Subcutaneous abdominal adipose tissue (tissue), 5 donors: ENCODE measurements around the gene RNF2.

Experiments used
- H3K27ac ChIP-seq: one replicate; pipeline ENCODE4 v1.7.0; 2013; ENCODE audit warnings: low read depth, mild to moderate bottlenecking, inconsistent platforms, low read length, moderate library complexity
- H3K27me3 ChIP-seq, 5 donors: one replicate each; pipeline ENCODE4 v1.7.0; 2013; ENCODE audit warnings: low read length in 5 of 5, inconsistent platforms in 1 of 5; ENCODE audit not compliant: control insufficient read depth in 5 of 5, insufficient read depth in 4 of 5
- H3K36me3 ChIP-seq, 5 donors: one replicate each; pipeline ENCODE4 v1.7.0; 2013; ENCODE audit warnings: low read length in 5 of 5; ENCODE audit not compliant: control insufficient read depth in 5 of 5, insufficient read depth in 5 of 5
- H3K4me1 ChIP-seq, 5 donors: one replicate each; pipeline ENCODE4 v1.7.0; 2013; ENCODE audit warnings: low read length in 5 of 5, mild to moderate bottlenecking in 3 of 5, moderate library complexity in 1 of 5; ENCODE audit not compliant: control insufficient read depth in 5 of 5, insufficient read depth in 5 of 5
- H3K4me3 ChIP-seq, 5 donors: one replicate each; pipeline ENCODE4 v1.7.0; 2013; ENCODE audit warnings: low read length in 5 of 5, low read depth in 1 of 5
- H3K9ac ChIP-seq, 5 donors: one replicate each; pipeline ENCODE4 v1.7.0; 2013; ENCODE audit warnings: low read length in 5 of 5, mild to moderate bottlenecking in 4 of 5, moderate library complexity in 3 of 5
- H3K9me3 ChIP-seq, 5 donors: one replicate each; pipeline ENCODE4 v1.7.0; 2013; ENCODE audit warnings: low read length in 5 of 5; ENCODE audit not compliant: control insufficient read depth in 5 of 5
- donor health status: healthy.
- donor health status: healthy.
- donor health status: healthy.
- donor health status: healthy.
- donor health status: healthy.

RNF2 gene

DNA sequence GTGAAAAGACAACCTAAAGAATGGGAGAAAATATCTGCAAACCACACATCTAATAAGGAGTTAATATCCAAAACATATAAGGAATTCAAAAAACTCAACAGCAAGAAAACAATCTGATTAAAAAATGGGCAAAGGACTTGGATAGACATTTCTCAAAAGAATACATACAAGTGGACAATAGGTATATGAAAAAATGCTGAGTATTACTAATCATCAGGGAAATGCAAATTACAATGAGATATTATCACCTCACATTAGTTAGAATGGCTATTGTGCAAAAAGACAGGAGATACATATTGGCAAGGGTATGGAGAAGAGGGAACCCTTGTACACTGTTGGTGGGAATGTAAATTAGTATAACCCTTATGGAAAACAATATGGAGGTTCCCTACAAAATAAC lies 66.5 kb downstream of the RNF2 start:
- Histone ChIP-seq H3K27ac (no peak overlapping the region), H3K36me3 (peaks cover 0 to 3% (median 0%) of the 10 kb centered on the region in 5 donors), H3K9me3 (peaks cover 8 to 28% (median 18%) of the 10 kb centered on the region in 5 donors), H3K4me1 (no peaks in the 10 kb centered on the region), H3K27me3 (no peaks in the 10 kb centered on the region), H3K4me3 (no peak overlapping the region), H3K9ac (no peak overlapping the region)

DNA sequence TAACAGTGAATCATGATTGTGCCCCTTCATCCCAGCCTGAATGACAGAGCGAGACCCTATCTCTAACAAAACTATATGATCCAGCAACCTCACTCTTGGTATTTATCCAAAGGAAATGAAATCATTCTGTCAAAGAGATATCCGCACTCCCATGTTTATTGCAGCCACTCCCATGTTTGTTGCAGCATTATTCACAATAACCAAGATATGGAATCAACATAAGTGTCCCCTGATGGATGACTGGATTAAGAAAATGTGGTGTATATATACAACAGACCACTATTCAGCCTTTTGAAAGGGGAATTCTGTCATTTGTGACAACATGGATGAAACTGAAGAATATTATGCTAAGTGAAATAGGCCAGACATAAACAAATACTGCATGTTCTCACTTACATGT lies 67.0 kb downstream of the RNF2 start:
- H3K4me1 ChIP-seq, result no peaks in the 10 kb centered on the region
- peaks cover 8 to 28% (median 18%) of the 10 kb centered on the region in 5 donors for H3K9me3 ChIP-seq
- H3K9ac ChIP-seq, result no peak overlapping the region
- no peak overlapping the region for H3K27ac ChIP-seq
- no peak overlapping the region for H3K4me3 ChIP-seq
- no peaks in the 10 kb centered on the region for H3K27me3 ChIP-seq
- H3K36me3 ChIP-seq, result peaks cover 0 to 6% (median 2%) of the 10 kb centered on the region in 5 donors

DNA sequence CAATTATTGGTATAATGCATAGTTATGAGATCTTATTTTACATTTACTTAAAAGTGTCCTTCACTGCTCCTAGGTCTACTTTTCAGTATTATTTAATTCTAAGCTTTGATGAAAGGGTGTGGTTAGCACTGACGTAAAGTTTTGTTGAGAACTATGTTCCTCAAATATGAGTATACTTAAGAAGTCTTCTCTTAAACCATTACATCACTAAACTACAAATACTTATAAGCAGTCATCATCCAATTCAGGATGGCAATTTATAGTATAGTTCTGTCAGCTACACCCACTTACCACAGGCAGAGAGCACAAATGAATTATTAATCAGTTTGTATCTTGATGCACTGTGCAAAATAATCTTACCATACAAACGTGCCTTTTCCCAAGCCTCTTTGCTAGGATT lies 84.3 kb downstream of the RNF2 start:
- H3K9me3 ChIP-seq, result peaks cover 0 to 3% (median 0%) of the 10 kb centered on the region in 5 donors
- no peaks in the 10 kb centered on the region for H3K27me3 ChIP-seq
- H3K36me3 ChIP-seq, result peaks cover 37 to 68% (median 51%) of the 10 kb centered on the region in 5 donors
- no peak overlapping the region for H3K9ac ChIP-seq
- no peak overlapping the region for H3K4me3 ChIP-seq
- H3K4me1 ChIP-seq, result no peaks in the 10 kb centered on the region
- H3K27ac ChIP-seq, result no peak overlapping the region

DNA sequence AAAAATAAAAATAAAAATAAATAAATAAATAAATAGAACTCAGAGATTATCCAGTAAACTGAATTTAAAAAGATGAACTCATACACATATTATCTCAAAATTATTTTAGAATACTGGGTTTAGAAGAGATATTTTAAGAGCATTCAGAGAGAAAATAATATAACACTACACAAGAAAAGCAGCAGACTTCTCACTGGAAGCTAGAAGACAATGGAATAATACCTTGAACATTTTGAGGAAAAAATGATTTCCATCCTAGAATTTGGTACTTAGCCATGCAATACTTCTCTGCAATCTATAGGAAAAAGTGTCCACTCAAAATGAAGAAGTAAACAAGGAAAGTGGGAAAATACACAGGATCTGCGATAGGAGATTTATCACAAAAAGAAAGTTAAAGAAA lies 87.2 kb downstream of the RNF2 start:
- H3K27me3 ChIP-seq, result no peaks in the 10 kb centered on the region
- H3K36me3 ChIP-seq, result peaks cover 28 to 58% (median 53%) of the 10 kb centered on the region in 5 donors
- no peak overlapping the region for H3K27ac ChIP-seq
- no peaks in the 10 kb centered on the region for H3K4me1 ChIP-seq
- no peak overlapping the region for H3K4me3 ChIP-seq
- H3K9me3 ChIP-seq, result peaks cover 0 to 3% (median 0%) of the 10 kb centered on the region in 5 donors
- H3K9ac ChIP-seq, result no peak overlapping the region

DNA sequence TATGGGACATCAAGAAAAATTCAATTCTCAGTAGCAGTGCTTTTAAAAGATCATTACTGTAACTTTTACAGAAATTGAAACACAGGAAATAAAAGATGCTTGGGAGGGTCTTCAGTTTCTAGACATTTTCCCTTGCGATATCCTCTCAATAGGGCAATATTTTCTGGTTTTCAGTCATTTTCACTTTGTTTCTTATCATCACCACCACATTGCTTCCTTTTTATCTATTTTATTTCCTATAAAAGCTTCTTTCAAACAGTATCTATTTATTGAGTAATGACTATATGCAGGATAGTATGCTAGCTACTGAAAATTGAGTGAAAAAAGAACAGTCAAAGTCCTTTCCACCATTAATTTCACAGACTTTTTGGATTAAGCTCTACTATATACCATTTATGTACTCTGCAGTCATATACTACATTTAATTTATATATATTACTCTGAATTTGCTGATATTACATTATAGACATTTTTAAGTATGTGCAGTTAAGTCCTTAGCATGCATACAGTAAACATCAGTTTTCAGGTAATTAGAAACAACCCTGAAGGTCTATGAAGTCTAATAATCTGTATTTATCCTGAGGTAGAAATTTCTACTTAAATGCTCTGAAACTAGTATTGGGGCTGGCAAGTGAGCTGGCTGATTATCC lies 92.7 kb downstream of the RNF2 start:
- no peak overlapping the region for H3K27ac ChIP-seq
- no peaks in the 10 kb centered on the region for H3K4me1 ChIP-seq
- no peak overlapping the region for H3K4me3 ChIP-seq
- H3K9me3 ChIP-seq, result no peaks in the 10 kb centered on the region
- H3K9ac ChIP-seq, result no peak overlapping the region
- no peaks in the 10 kb centered on the region for H3K27me3 ChIP-seq
- H3K36me3 ChIP-seq, result peaks cover 23 to 51% (median 43%) of the 10 kb centered on the region in 5 donors

DNA sequence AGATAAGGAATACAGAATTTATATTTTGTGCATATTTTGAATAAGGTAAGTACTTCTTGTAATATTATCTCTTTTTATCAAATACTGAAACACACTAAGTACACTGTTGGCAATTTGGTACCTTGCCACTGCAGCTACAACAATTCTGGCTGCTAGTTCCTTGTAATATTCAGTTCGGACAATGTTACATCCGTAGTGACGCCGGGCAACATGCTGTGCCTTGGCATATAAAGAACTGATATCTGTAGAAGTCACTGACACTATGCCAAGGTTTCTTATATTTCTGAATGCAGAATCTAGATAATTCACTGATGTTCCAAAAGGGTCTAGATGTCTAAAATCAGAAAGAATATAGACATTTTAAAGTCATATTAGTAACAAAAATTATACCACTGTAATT lies 93.9 kb downstream of the RNF2 start:
- H3K4me3 ChIP-seq, result no peak overlapping the region
- no peaks in the 10 kb centered on the region for H3K9me3 ChIP-seq
- H3K36me3 ChIP-seq, result peaks cover 19 to 51% (median 48%) of the 10 kb centered on the region in 5 donors
- no peak overlapping the region for H3K9ac ChIP-seq
- H3K27me3 ChIP-seq, result no peaks in the 10 kb centered on the region
- H3K27ac ChIP-seq, result no peak overlapping the region
- H3K4me1 ChIP-seq, result no peaks in the 10 kb centered on the region

DNA sequence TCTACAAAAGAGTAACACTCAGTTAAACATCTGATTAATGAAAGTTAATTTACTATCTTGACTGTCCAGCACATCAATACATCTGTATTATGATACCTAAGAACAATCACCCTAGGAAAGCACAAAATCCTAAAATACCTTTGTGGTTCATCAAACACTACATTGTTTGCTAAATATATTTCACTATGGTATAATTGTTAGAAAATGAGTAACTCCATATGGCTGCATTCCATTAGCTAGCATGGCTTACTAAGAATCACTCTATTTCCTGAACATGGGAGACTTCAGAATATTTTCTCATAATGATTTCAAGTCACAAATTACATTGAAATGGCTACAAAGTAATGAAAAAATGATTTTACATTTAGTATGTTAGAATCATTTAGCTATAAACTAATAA lies 98.9 kb downstream of the RNF2 start:
- Histone ChIP-seq H3K27ac (no peak overlapping the region), H3K27me3 (no peaks in the 10 kb centered on the region), H3K4me3 (no peak overlapping the region), H3K36me3 (peaks cover 35 to 71% (median 49%) of the 10 kb centered on the region in 5 donors), H3K9ac (no peak overlapping the region), H3K4me1 (no peaks in the 10 kb centered on the region), H3K9me3 (no peaks in the 10 kb centered on the region)

DNA sequence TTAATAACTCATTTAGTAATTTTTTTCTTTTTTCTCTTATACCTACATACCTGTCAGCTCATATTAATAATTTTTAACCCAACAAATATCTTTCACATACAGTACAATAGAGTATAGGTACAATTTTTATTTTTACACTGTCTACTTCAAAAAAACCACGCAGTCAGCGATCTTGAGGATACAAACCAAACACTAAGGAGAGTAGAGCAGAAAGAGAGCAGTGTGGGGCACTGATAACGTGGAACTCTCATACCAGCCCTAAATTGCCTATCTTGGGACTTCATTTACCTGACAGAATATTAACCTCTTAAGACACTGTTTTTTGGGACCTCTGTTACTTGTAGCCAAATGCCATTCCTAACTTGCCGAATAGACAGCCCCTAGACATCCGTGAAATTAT lies 105.9 kb downstream of the RNF2 start:
- Histone ChIP-seq H3K9me3 (no peaks in the 10 kb centered on the region), H3K27ac (no peak overlapping the region), H3K36me3 (peaks cover 17 to 39% (median 32%) of the 10 kb centered on the region in 5 donors), H3K4me3 (no peak overlapping the region), H3K9ac (no peak overlapping the region), H3K4me1 (peaks cover 0 to 26% (median 19%) of the 10 kb centered on the region in 5 donors), H3K27me3 (no peaks in the 10 kb centered on the region)
